Measurements from ENCODE around the gene RIC8A.
A peak's percentile ranks its signal among the peaks of the same experiment; 100 is the strongest.

The RIC8A gene

DNA sequence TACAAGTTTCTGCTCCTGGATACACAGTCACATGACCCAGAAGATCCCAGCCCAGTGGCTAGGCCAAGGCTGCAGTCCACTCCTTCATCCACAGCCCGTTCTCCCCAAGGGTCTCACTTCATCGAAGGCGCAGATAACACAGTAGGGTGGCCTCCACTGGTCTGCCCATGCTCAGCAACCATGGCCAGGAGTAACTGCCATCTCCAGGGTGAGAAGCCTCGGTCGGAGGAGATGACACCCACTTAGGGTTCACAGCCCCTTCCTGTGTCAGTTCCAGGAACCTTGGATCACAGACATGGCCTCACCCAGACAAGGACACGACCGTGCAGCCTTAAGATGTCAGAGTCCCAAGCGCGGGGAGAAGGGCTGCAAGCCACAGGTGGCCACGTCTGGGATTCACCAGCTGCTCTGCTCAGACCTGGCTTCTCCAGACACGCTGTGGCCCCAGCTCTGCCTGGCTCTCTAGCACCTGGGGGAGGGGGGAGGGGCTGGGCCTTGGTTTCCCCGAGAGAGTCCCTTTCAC, 2.9 kb upstream of the RIC8A start:
- DNase-seq = no peak

DNA sequence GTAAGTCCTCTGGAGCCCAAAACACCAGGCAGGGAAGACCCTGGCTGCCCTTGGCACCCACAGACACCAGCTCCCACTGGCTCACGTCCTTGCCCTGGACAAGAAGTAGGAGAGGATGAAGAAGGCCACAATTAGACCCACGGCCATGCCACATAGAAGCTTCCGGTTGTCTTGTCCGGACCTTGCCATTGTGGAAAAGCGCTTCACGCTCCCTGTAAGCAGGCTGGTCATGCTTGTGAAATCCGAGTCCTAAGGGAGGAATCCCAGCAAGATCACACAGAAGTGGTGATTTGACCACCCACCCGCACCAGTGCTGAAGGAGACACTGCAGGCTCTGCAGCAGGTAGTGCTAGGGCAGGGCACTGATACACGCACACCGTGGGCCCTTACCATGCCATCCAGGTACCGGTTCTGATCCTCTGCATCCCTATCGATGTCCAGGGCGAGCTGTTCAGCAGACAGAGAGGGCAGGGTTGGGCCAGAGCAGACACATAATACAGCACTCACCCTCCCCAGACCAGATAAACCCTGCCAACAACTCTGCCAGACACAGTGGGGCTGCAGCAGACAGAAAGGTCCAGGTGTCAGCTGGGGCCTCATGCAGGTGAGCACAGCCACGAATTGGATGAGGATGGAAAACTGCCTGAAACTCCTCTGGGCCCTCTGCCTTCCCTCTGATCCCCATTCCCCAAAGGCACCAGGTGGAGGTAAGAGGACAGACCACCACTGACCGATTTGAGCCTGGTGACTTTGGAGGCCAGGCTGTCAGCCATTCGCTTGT, 2.1 kb upstream of the RIC8A start:
- no peak for DNase-seq

DNA sequence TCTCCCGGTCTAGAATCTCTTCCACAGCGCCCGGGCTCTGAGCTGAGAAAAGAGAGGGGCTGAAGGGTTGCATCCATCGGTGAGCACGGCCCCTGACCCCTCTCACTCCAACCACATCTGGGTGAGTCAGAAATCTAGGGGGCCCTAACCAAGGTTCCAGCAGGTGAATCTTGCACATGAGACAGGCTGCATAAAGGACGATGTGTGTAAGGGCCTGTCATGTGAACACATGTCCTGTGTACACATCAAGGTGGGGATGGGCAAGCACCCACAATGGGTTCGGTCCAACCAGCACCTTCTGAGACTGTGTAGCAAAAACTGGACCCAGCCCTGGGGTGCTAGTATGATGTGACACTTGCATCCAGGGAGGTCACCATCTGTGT, 1.5 kb upstream of the RIC8A start:
- DNase-seq = no peak

DNA sequence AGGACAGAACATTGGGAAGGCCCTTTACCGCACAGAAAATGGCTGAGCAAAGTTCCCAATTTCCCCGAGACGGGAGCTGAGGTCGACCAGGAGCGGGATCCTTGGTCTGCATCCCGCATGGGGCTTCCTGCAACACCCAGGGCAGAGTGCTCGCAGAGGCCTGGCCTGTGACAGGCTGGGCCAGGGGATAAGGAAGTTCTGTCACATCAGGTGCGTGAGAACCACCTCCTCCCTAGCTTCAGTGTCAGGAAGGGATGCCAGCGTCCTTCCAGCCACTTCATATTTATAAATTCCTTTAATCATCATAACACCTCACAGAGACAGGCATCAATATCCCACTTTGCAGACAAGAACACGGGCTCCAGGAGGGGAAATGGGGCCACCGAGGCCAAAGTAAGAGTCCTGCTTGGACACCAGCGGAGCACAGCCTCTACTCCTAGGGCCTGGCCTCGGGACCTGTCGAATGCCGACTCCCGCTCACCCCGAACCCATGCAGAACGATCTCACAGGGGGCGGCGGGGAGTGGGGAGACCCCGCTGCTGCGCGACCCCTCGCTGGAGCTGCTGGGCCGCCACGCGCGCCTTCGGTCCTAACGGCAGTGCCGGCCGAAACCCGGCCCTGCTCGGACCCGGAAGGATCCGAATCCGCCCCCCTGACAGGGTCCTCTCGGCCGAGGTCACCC, 841 bp upstream of the RIC8A start:
- no peak for DNase-seq

DNA sequence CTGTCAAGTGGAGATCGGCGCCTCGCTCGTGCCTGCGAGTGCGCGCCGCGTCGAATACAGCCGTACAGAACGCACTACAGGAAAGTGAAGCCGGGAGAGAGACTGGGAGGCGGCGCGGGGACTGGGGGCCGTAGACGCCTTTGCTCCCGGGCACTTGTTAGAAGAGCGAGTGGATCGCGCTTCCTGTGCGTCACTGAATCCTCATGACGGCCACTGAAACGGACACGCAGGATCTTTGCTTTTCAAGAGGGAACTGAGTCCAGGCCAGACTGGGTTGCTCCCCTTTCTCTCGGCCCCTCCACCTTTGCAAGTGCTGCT, 314 bp downstream of the RIC8A start:
- no peak for DNase-seq

DNA sequence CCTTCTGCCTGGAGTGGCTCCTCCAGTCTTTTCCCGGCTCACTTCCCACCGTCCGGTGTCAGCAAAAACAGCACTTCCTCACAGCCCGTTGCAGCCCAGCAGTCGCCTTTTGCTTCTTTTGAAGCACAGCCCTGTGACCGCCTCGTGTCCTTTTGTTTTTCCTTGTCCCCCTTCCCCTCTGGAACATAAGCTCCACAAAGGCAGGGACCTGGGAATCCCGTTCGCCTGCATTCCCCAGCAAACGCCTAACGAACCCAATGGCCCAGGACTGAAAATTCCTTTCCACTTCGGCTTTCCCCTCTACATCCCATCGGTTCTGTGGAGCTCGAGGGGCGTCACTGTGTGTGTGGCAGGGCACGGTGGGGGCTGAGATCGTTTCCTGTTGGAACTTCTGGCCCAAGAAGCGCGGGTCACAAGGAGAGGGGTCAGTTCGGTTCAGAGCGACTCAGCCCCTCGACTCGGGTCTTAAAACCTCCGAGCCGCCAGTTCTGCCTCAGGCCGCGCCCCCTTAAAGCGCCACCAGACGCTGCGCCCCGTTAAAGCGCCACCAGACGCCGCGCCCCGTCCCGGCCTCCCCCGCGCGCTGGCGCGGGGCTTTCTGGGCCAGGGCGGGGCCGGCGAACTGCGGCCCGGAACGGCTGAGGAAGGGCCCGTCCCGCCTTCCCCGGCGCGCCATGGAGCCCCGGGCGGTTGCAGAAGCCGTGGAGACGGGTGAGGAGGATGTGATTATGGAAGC, 841 bp downstream of the RIC8A start:
- peak; percentile 79 for DNase-seq

DNA sequence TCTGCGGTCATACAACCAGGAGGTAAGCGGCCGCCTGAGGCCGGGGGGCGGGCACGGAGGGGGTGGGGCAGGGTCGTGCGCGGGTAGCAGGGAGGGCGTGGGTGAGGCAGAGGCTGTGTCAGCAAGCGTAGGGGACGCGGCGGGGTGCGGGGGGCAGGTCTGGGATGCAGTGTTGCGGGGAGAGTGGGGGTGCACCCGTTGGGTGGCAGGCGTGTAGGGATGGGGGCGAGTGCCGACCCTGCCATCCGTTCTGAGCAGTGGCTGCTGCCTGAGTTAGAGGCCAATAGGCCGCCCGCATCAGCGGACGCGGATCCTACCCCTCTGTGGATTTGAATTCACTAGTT, 1.4 kb downstream of the RIC8A start:
- no peak for DNase-seq

DNA sequence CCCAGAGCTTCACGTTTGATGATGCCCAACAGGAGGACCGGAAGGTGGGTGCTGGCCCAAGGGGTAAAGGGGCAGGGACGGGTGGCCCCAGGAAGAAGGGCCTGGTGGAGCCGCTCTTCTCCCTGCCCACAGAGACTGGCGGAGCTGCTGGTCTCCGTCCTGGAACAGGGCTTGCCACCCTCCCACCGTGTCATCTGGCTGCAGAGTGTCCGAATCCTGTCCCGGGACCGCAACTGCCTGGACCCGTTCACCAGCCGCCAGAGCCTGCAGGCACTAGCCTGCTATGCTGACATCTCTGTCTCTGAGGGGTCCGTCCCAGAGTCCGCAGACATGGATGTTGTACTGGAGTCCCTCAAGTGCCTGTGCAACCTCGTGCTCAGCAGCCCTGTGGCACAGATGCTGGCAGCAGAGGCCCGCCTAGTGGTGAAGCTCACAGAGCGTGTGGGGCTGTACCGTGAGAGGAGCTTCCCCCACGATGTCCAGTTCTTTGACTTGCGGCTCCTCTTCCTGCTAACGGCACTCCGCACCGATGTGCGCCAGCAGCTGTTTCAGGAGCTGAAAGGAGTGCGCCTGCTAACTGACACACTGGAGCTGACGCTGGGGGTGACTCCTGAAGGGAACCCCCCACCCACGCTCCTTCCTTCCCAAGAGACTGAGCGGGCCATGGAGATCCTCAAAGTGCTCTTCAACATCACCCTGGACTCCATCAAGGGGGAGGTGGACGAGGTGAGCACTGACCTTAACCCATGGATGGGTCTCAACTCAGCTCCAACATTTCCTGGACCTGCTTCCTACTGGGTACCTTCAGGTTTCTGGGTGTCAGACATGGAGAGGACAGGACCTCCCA, 2.0 kb downstream of the RIC8A start:
- no peak for DNase-seq

DNA sequence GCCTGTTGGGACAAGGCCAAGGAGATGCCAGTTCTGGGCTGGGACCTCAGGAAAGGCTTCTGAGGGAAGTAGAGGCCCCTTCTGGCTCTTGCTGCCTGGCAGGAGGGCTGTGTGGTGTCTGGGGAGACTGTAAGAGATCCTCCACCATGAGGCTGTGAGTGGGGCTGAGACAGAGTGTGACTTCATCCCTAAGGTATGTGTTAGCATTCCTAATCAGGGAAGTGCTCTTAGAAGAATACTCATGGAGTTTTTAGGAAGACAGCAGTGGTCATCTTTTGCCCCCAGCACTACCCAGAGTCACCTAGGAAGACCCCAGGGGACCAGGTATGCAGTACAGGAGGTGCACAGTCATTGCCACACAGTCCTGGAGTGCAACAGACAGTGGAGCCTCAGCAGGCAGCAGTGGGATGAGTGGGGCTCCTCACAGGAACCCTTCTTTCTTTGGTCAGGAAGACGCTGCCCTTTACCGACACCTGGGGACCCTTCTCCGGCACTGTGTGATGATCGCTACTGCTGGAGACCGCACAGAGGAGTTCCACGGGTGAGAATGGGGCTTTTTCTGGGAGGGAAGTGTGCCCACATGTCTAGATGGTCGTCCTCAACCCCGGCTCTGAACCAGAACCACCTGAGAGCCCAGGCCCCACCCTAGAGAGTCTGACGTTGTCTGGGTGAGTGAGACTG, 2.8 kb downstream of the RIC8A start:
- no peak for DNase-seq

DNA sequence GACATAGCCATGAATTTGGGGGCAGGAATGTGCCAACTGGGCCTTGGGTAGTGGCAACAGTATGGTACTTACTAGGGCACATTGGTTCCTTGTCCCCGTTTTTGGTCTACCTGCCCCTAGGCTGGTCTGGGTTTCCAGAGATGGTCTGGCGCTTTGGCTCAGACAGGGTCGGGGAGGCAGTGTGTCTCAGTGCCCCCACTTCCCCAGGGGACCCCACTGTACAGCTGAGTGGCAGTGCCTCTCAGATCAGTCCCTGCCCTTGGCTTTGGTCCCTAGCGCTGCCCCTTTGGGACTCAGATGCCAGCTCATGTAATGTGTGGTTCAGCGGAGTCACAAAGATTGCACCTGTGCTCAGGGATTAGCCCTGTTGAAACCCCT, 3.3 kb downstream of the RIC8A start:
- no peak for DNase-seq

DNA sequence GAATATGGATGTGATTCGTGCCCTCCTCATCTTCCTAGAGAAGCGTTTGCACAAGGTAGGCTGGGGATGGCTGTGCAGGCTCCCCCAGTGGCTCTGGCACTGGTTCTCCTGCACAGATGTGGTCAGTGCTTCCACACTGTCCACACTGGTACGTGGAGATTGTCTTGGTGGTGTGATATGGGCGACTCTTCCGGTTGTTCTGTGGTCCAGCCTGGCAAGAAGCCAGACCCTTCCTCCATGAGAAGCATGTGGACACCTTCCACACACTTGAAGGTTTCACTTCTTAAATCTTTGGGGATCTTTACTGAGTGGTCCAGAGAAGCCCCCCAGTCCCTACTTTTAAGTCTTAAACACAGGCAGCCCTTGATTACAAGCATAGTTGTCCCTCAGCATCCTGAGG, 3.8 kb downstream of the RIC8A start:
- DNase-seq = no peak

DNA sequence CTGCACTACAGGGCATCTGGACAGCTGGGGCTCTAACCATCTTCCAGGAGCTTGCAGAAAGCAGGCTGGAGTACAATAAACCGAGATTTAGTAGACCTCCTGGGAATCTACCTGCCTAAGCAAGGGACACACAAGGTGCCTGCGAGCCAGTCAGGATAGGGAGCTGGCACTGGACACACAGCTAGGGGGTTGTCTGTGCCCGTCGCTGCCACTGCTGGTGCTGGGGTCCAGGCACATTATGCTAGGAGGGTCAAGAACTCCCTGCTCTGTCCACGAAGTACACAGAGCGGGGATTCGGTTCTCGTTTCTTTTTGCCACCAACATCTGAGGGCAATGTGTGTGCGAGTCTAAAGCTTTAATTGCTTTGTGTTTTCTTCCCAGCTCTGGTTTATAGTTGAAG, 4.2 kb downstream of the RIC8A start:
- no peak for DNase-seq

DNA sequence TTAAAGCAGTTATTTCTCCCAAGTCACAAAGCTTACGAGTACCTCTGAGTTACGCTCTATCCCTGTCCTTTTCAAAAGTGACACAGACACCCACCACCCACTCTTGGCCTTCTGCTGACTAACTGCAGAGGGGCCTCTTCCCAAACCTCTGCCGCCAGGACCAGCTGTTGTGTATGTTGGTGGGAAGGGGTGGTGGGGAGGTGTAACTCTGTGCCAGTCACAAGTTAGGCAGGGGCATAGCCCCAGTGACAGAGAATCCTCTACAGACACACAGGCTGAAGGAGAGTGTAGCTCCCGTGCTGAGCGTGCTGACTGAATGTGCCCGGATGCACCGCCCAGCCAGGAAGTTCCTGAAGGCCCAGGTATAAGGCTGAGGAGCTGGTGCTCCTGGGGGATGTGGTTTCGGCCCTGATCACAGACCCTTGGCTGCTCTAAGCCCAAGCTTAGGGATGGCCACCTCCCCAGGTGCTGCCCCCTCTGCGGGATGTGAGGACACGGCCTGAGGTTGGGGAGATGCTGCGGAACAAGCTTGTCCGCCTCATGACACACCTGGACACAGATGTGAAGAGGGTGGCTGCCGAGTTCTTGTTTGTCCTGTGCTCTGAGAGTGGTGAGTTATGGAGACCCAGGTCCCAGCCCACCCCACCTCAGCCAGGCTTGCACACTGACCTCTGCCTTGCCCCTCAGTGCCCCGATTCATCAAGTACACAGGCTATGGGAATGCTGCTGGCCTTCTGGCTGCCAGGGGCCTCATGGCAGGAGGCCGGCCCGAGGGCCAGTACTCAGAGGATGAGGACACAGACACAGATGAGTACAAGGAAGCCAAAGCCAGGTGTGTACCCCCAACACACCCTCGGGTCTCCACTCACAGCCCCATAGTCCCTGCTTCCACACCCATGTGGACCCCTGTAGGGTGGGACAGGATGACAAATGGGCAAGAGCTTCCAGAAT, 4.9 kb downstream of the RIC8A start:
- no peak for DNase-seq

DNA sequence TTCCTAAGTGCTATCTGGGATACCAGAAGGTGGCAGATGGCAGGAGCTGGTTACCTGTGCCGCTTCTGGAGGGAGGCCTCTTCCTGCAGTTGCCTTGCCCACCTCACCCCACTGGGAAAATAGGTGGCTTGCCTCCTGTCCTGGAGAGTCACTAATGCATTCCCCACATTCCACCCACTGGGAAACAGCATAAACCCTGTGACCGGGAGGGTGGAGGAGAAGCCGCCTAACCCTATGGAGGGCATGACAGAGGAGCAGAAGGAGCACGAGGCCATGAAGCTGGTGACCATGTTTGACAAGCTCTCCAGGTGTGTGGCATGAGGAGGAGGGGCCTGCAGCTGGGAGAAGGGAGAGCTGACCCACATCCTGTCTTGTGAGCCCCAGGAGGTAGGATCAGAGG, 5.6 kb downstream of the RIC8A start:
- no peak for DNase-seq

DNA sequence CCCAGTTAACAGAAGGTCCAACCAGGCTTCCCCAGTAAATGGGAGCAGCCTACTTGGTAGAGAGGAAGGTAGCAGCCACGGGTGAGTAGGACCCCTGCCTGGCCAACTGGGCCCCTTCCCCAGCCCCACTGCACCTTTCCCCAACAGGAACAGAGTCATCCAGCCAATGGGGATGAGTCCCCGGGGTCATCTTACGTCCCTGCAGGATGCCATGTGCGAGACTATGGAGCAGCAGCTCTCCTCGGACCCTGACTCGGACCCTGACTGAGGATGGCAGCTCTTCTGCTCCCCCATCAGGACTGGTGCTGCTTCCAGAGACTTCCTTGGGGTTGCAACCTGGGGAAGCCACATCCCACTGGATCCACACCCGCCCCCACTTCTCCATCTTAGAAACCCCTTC, 6.6 kb downstream of the RIC8A start:
- no peak for DNase-seq

DNA sequence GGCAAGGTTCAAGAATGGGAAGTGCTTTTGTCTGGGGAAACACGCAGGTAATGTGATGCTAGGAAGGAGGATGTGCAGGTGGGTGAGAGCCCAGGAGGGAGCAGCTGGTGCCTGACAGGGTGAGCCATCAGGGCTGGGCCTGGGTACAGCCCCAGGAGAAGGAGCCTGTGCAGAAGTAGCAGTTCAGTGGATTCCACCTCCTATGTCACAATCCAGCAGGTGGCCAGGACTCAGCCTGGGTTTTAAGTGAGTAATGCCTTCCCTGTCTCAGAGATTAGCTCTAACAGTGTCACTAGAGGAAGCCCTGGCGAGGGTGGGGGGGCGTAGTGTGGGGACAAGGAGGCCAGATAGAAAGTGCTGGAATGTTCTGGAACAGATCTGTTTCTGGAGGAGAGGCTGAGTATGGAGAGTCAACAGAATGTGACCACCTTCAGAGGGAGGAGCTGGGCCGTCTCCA, 8.1 kb downstream of the RIC8A start:
- no peak for DNase-seq

DNA sequence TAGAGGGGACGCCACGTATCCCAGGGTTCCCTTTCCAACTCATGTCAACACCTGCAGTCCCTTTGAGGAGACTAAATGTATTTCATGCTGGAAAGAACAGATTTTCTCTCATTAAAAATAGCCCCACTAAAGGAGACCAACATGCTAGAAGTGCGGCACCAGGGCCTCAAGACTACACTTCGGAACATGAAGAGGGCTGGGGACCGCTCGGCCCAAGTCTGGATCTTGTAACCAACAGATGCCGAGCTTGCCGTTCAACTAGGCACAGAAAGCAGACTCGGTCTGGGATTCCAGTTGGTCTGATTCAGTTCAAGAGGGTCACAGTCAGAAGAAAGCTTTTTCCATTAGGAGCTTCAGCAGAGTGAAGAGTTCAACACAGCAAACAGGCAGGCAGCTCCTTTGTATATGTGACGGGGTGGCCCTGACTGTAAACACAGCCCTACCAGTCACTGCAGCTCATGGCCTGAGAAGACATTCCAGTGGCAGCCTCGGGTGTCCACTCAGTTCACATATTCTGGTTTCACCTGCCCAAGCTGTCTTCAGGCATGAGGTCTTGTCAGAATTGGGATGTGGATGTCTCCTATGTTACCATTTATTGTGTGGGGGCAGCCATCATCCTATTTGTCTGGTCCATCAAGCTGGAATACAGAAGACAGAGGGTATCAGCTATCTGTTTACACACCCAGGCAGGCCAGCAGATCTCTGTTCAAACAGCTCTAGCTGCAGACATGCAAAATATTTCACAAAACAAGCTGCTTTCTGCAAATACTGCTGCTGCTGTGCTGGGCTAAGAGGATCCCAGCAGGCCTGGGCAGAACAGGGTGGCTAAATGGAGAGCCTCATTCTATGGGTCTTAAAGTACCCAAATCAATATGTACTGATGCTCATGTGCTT, 8.8 kb downstream of the RIC8A start:
- DNase-seq = no peak

DNA sequence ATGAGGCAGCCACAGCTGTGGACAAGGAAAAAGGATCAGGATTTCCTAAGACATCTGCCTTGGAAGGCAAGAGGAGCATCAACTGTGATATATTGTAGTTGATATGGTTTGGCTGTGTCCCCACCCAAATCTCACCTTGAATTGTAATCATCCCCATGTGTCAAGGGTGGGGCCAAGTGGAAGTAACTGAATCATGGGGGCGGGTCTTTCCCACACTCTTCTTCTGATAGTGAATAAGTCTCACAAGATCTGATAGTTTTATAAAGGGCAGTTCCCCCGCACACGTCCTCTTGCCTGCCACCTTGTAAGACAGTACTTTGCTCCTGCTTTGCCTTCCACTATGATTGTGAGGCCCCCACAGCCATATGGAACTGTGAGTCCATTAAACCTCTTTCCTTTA, 10.2 kb downstream of the RIC8A start:
- no peak for DNase-seq

DNA sequence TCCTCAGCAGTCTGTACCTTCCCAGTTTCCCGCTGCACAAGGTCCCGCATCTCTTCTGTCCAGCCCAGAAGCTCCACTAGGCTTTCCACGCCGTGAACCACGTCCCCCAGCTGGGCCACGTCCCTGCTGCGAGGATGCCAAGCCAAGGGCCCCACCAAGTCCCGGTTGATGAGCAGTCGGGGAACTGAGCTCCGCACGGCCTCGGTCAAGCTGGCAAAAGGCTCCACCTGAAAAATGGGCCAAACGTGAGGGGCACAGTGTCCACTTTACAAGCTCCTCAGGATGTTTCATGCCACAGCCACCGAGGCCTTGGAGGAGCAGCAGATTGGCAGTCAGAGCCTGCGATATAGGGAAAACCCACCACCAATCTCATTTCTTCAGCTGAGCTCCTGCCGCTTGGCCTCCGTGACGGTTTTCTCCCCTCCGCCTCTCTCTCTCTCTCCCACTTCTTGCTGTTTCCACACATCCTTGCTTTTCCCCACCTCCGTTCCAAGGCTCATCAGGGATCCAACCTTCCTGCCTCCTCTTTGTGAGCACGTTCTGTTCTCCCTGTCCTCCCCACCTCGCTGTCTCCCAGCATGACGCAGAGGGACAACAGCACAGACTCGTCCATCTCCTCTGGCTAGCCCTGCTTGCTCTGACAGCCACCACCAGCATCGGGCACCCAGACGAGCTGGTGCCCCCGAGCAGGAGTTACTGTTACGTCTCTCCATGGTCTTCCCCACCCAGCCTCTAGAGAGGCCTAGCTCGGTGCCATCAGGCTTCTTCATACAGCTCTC, 11.5 kb downstream of the RIC8A start:
- DNase-seq = no peak
